Activated CD4-positive, CD25-positive, alpha-beta regulatory T cell treated with anti-CD3 and anti-CD28 coated beads, Interleukin-2, amount 50 U/mL, for 24 hours (primary cell): ENCODE data around the gene ZNF816.
"Not testable (repeated sequence)": the region's sequence is repeated elsewhere in the genome, so short reads cannot be mapped to it uniquely, and the experiment has no call there.

Experiments used
- ATAC-seq, 2 donors: fragments of 150-1000 bp; cut with Tn5 transposase; one replicate each; pipeline ENCODE4 v1.10.0; 2021; ENCODE audit warnings: mild to moderate bottlenecking in 1 of 2, moderate library complexity in 1 of 2

Gene ZNF816

DNA sequence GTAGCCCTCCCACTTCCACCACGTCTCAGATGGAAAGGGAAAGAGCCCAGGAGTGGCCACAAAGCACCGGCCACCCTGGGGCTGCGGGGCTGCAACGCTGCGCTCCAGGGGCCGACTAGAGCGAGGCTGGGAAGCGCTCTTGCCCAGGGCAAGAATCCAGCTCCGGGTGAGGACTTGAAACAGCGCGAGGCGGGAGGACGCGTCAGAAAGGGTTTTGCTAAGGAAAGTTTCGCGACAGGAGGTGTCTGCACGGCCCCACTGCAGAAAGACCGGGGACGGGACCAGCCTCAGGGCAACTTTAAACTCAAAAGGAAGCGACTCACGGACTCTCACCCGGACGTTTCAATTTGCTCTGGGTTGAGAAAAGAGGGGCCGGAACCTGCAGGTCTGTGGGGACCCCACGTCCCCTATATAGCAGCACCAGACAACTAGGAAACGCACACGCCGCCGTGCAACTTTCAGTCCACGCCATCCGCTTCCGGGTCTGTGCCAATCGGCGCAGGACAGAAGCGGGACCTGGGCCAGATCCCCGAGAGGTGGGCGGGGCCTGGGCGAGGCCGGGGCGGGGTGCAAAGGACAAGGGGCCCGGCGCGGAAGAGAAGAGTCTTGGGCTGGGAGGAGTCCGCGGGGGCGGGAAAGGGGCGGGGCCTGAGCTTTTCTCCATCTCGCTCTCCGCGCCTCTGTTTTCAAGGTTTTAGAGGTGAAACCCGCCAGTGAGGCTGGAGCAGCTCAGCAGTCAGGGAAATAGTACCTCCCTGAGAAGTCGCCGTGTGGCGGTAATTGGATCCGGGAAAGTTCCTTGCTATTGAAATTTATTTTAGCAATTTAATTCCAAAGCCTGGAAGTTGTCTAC is at the start of gene ZNF816:
Gene ZNF816, minus strand, starts transcription at position 488 of the 853 bp plus-strand sequence. CDS start 6,792 bp downstream, outside the sequence.
- ATAC-seq, result peak; percentile 100

GRCh38 chr19:53012006-53012405 is 49.3 kb upstream of the ZNF816 start:
- ATAC-seq, result no peak

GRCh38 chr19:53010494-53010893 is 47.8 kb upstream of the ZNF816 start:
- no peak for ATAC-seq

- no peak for ATAC-seq
Observed at GRCh38 chr19:53008061-53008778, 45.5 kb upstream of the ZNF816 start.

DNA sequence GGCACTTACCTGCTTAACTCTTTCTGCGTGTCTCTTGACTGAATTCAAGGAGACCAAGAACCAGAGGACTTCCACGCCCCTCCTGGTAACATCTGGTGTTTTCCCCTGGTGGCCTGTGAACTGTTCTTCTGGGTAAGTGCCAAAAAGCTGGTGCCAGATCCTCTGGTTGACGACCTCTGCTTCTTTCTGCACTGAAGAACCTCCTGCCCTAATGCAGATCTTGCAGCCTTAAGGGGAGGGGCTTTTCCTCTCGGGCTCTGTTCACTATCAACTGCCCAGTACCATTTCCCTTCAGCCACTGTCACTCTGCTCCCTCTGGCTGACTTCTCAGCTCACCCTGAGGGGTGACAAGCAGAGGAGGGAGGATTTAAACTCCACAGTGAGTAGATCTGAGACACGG is 44.9 kb upstream of the ZNF816 start:
- ATAC-seq, result no peak

DNA sequence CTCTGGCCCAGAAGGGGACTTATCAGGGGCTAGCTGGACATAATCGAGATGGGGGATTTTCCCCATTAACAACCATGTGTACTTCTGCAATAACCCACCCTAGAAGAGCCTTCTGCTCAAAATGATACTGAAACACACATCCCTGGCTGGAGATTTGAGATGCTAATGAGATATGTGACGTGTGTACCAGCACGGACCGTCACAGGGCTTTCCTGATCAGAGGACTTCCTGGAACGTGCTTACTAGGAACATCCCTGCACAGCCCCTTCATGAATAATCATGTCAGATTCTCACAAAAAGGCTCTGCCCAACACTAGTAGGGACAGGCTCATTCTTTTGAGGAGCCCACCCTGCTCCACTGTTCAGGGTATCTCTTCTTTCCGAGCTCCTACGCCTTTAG is 44.5 kb upstream of the ZNF816 start:
- peak in 1 of 2 donors; percentile 33 for ATAC-seq

- no peak for ATAC-seq
Observed at GRCh38 chr19:53004242-53004641, 41.6 kb upstream of the ZNF816 start.

GRCh38 chr19:53002479-53002878 is 39.8 kb upstream of the ZNF816 start:
- no peak for ATAC-seq

- no peak for ATAC-seq
Observed at GRCh38 chr19:52997975-52998374, 35.3 kb upstream of the ZNF816 start.

DNA sequence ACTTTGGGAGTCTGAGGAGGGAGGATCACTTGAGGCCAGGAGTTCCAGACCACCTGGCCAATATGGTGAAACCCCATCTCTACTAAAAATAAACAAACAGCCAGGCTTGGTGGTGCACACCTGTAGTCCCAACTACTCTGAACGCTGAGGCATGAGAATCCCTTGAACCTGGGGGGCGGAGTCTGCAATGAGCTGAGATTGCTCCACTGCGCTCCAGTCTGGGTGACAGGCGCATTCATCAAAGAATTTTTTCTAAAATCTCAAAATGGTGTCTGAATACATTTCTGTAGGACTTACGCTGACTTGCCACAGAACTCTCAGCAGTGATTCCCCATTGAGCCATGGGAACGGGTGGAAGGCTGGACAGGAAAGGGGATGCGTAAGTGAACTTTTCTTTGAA is 33.0 kb upstream of the ZNF816 start:
- ATAC-seq, result no peak

- ATAC-seq, result peak; percentile 81
Observed at GRCh38 chr19:52993342-52994178, 30.9 kb upstream of the ZNF816 start.

DNA sequence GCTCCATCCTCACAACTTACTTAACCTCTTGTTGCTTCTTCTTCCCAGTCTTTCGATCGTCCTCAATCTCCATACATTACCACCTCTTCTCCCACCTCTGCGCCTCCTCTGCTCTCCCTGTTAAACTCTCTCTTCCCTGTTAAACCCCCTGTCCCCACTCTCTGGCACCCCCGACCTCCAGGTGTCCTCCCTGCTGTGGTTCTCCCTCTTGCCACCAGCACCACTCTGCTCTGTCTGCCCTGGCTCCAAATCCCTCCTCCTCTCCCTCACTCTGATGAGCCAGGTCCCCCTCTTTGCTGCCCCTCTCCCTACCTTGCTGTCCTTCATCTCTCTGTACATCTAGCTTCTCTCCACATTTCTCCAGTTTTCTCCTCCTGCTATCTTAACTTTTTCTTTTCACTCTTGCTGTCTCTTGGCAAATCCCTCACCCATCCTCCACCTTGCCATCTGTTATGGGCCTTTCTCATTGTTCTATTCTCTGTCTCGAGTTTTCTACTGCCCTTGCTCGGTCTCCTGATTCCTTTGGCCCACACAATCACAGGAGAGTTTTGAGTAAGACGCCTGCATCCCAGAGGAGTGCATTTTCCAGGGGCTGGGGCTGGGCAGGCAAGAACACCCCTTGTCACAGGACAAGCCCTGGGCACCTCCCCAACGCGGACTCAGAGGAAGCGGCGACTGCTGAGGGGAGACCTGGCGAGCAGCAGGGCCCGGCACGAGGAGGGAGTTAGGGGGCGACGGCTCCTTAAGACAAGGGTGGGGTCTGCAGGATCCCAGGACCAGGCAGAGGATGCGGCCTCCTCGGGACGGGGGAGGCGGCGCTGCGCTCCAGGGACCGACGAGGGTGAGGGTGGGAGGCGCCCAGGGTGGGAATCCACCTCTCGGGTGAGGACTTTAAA is 29.7 kb upstream of the ZNF816 start:
- ATAC-seq, result peak; percentile 11 to 12

- no peak for ATAC-seq
Observed at GRCh38 chr19:52991484-52991883, 28.8 kb upstream of the ZNF816 start.

GRCh38 chr19:52990759-52991418 is 28.2 kb upstream of the ZNF816 start:
- no peak for ATAC-seq

- no peak for ATAC-seq
Observed at GRCh38 chr19:52988506-52988905, 25.8 kb upstream of the ZNF816 start.

- ATAC-seq, result no peak
Observed at GRCh38 chr19:52987221-52987620, 24.5 kb upstream of the ZNF816 start.

GRCh38 chr19:52983167-52983566 is 20.5 kb upstream of the ZNF816 start:
- ATAC-seq, result not testable (repeated sequence)

GRCh38 chr19:52981329-52981728 is 18.6 kb upstream of the ZNF816 start:
- ATAC-seq, result no peak

DNA sequence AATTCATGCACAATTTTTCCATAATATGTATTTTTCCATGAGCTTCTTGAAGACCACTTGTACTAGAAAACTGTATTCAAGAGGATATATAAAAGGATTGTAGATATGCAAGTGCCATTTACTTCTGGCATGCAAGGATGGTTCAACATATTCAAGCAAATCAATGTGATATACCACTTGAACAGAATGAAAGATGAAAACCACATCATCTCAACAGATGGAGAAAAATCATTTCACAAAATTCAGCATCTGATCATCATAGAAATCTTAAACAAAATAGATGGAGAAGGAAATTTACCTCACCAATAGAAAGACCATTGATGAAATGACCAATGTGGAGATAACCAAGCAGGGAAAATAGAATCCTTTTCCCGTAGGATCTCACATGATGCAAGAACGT is 5.1 kb upstream of the ZNF816 start:
- no peak for ATAC-seq

- no peak for ATAC-seq
Observed at GRCh38 chr19:52963247-52963618, 552 bp upstream of the ZNF816 start.

DNA sequence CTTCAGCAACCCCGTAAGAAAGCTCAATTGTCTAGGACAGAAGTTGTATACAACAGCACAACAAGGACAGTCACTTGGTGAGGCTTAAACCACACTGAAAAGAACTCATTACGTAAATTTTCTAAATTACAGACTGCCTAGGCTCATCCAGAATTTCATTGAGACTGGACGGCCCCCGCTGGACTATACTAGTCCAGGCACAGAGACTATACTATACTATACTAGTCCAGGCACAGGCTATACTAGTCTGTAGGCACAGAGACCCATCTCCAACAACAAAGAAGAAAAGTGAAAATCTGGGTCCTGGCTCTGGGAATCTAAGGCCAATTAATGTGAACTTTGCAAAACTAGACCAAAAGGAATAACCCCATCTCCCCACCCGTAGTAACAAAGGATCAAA is 700 bp downstream of the ZNF816 start:
- ATAC-seq, result no peak
